ENCODE results near the gene DGCR2.
"Not testable (repeated sequence)": the region's sequence is repeated elsewhere in the genome, so short reads cannot be mapped to it uniquely, and the experiment has no call there.

Gene DGCR2

DNA sequence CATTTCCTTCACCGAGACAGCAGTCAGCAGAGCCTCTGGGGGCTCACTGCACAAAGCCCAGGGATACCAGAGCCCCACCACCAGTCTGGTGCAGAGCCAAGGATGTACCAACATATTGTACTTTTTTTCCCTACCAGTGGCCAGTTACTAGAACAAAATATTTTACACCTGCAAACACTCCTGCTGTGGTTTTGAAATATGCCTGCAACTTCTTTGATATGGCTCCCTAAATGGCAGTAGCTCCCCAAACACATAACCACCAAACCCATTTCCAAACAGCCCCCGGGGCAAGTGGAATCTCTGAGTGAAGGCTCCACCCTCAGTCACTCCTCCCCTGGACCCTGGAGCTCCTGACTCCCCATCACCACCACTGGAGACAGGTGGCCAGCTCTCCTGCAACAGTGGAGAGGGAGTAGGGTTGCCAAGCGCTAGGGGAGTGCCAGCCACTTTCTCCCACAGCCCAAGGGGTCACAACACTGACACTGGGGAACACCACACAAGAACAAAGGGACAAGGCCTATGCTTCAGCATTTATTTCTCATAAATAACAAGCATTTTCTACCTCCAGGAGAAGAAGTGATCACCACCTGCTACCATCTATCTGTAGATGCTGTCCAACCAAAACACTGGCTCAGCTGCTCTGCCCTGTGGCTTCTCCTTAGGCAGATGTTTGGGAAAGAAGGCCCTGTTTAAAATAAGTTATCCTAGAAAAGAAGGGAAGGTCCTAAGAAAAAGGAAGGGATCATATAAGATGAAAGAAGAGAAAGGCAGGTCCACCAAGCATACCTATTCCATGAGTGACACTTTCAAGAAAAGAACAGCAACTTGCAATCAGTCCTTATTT is 15.1 kb downstream of the DGCR2 start:
- DNase-seq = no peak

DNA sequence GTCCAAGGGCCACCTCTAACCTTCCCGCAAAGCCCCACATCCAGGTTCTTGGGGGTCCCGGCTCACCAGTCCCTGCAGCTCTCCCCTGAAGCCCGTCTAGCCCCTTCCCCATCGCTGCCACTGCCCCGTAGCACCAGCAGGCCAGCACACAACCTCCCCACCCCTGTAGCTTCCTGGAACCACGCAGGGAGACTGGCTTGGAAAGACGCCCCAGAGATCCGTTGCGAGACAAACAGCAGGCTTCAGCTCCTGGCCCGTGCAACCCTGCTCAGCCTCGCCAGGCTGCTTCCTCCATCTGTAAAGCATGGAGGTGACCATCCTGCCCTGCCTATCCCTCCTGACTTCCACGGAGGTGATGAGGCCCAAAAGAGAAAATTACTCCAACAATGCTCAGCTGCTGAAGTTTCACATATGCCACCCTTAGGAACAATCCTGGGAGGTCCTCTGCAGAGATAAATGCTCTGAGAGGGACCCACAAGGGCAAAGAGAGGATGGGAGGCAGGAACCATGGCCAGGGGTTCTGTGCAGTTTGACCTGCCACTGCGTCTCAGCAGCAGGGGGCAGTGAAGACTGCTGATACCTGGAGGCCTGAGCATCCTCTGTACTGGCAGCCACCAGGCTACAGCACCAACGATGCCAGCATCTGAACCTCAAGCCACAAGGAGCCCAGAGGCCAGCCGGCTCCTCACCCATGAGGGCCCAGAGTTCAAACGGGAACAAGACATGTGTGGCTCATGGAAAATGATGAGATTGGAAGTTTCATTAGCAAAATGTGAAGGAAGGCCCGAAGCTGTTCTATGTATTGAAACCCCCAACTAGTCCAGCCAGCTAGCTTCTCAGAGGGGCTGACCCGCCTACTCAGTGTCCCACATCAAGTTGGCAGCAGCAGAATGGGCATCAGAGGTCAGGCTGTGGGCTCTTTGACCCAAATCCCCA is 16.1 kb downstream of the DGCR2 start:
- peak; percentile 56 to 62 for DNase-seq

DNA sequence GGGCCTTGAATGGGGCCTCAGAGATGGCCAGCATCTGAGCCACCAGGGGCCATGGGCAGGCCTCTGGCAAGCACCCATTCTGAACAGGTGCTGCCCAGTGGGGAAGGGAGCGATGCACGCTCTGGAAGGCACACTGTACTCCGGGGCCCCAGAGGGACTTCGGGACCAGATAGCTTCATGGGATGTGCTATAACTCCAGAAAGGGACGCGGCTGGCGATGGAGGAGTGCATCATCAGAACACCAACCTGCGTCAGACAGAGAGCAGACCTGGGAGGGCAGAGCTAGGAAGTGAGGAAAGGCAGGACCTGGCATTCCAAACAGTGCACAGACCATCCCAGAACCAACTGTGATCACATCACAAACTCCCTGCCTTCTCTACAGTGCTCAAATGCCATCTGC is 16.8 kb downstream of the DGCR2 start:
- DNase-seq = no peak

DNA sequence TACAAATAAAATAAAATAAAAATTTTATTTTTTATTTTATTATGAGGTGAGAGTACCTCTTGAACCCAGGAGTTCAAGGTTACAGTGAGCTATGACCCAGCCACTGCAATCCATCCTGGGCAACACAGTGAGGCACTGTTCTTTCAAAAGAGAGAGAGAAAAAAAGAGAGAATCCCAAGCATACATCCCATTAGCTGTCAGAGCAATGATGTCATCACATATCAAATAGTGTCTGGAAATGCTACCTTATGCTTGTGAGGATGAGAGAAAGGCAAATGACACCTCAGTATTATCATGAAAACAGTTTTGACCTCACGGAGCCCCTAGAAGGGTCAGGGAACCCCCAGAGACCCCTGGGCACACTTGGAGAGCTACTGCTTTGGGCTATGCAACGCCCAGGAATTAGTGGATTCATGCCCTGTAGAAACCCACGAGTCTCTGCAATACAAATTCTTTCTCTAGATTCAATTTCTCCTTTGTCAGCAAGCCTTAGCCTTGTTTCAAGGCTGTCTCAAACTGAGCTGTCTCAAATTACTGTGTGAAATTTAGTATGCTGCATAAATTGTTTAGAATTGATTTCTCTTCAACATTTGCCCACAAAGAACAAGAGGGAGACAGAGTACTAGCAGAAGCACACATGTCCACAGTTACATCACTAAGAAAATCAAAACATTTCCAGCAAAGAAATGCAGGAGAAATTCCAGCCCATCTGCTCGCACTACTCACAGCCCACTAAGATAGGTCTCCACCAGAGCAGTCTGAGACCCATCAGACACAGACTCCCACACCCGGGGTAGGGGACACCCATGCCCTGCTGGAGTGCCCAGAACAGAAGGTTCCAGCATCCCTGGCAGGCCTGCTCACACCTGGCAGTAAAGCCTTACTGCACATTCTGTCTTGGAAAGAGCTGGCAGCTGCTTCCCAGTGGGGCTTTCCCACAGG is 18.1 kb downstream of the DGCR2 start:
- no peak for DNase-seq

DNA sequence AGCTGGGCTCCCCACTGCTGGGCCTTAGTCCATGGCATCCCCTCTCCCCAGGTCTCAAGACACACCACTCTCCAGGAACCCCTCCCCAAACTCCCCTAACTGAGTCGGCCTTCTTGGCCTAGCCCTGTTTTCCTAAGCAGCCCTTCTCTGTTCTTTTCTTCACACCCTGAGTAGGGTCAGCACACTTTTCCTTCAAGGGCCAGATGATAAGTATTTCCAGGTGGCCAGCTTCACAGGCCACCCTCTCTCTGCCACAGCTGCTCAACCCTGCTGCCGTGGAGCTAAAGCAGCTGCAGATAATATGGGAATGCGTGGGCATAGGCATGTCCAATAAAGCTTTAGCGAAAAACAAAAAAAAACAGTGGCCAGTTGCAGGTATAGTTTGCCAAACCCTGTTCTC is 24.1 kb downstream of the DGCR2 start:
- DNase-seq = no peak

DNA sequence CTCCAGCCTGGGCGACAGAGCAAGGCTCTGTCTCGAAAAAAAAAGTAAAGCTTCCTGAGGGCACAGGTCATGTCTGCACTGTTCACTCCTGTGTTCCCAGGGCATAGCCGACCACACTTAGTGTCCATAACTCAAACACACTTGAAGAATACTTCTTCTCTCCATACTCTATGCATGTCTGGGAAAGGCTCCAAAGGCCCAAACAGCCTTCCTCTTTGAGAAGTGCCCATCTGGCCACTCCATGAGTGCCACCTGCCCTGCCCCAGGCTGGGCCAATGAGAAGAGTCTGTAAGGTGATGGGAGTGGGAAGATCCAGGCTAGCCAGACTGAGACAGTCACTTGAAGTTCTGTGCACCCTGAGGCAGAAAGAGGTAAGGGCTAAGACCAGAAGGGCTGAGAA is 24.7 kb downstream of the DGCR2 start:
- DNase-seq = no peak

DNA sequence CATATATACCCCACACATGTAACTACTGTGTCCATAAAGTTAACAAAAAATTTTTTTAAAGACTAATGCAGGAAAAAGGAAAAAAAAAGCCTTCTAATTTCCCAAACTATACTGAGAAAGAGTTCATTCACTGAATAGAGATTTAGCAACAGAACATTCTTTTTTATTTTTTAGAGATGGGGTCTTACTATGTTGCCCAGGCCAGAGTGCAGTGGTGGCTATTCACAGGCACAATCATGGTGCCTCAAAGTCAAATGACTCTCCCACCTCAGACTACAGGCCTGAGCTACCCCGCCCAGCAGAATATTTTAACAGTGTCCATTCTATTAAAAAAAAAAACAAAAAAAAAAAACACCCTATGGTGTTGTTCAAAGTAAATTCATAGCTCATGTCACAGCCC is 25.7 kb downstream of the DGCR2 start:
- no peak for DNase-seq

DNA sequence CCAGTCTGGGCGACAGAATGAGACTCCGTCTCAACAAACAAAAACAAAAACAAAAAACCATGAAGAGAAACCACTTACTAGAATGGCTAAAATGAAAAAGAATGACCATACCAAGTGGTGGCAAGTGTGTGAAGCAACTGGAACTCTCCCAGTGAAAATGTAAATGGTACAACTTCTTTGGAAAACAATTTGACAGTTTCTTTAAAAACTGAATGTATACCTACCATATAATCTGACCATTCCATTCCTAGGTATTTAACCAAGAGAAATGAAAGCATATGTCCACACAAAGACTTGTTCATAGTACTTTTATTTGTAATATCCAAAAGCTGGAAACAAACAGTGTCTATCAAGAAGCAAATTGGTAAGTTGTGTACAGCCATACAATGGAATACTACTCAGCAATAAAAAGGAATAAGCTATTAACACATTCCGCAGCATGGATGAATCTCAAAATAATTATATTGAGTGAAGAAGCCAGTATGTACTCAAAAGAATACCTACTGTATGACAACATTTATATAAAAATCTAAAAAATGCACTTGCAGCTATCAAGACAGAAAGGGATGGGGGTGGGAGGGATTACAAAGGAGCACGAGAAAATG is 27.7 kb downstream of the DGCR2 start:
- no peak for DNase-seq

DNA sequence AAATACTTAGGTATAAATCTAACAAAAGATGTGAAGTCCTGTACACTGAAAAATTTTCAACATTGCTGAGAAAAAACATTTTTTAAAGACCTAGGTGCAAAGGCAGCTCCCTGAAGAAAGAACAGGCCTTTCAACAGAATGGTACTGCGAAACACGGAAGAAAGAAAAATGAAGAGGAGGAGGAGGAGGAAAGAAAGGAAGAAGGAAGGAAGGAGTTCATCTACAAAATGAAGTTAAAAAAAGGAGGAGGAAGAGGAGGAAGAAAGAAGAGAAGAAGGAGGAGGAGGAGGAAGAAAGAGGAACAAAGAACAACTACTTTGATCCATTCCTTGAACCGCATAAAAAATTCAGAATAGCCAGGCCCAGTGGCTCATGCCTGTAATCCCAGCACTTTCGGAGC is 29.5 kb downstream of the DGCR2 start:
- DNase-seq = no peak

DNA sequence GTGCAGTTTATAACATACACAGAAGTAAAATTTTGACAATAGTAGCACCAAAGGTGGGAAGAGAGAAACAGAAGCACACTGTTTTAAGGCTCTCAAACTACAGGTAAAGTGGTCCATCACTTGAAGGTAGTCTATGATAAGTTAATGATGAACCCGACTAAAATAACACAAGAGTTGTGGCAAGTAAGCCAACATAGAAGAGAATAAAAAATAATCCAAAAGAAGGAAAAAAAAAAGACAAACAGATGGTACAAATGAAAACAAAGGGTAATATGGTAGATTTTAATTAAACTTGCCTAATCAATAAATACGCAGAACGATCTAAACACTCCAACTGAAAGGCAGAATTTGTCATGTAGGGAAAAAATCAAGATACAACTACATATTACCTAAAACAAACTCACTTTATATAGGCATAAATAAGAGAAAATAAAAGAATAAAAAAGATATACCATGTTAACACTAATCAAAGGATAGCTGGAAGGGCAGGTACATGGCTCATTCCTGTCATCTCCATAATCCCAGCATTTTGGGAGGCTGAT is 31.6 kb downstream of the DGCR2 start:
- DNase-seq = no peak

DNA sequence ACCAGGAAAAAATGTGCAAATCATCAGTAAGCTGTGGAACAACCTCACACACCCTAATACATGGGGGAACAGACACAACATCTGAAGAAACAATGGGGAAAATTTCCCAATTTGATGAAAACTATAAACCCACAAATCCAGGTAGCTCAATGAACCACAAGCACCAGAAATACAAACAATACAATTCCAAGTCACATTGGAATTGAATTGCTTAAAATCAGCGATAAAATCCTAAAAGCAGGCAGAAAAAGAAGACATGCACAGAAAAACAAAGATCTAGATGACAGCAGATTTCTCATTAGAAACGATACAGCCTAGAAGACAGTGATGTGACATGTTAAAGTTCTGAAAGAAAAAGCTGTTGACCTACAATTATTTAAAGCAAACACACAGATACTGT is 32.0 kb downstream of the DGCR2 start:
- DNase-seq = no peak

DNA sequence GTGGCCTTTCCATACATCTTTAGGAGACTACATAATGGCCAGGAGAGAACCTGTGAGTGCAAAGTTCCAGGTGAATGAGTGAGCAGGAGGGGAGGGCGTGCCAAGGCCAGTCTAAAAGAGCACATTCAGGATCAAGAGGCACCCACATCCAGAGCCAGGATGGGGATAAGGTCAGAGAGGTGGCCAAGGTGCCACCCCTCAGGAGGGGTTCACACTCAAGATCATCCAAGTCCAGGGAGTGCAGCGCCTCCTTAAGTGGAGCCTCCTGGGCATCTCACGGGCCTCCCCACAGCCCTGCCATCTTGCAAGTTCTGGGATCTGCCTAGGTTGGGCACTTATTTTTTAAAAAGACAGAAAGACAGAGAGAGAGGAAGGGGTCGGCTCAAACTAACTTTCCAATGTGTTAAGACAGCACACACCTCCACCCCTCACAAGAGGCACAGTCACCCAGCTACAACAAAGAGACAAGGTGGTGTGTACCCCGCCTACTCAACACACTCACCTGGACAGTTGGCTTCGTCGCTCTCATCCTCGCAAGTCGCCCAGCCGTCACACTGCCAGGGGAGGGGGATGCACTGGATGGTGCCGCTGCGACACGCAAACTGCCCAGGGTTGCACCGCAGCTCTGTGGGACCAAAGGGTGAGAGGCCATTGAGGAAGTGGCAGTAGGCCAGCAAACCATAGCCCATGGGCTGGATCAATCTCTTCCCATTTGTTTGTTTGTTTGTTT is 33.2 kb downstream of the DGCR2 start:
- no peak for DNase-seq

DNA sequence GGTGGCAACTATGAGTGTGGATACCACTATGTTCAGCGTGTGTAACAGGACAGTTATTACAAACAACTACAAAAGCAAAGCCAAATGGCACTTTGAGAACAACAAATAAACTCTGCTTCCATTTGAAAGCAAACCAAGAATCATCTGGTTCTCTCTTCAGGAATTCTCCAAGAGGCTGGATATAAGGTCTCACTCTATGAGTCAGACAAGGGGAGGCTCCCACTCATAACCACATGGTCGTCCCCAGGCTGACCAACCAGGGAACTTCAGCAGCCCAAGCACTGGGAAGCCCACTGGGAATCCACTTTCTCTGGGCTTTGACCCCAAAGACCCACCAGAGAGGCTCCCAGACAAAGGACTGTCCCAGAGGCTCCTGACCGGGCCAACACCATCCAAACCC is 35.3 kb downstream of the DGCR2 start:
- no peak for DNase-seq

DNA sequence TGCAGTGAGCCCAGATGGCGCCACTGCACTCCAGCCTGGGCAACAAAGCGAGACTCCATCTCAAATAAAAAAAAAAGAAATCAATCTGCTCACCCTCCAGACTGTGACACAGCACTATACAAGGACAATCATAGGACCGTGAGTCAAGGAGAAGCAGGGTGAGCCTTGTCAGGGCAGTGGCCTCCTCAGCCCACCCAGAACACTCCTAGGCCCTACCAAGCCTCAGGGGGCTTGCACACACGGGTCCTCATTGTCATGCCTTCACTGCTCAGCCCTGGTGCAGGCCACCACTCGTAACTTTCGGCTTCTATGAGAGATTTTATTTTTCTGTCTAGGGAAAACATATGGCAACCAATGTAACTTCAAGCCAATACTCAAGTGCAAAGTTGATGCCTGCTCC is 35.8 kb downstream of the DGCR2 start:
- DNase-seq = no peak

DNA sequence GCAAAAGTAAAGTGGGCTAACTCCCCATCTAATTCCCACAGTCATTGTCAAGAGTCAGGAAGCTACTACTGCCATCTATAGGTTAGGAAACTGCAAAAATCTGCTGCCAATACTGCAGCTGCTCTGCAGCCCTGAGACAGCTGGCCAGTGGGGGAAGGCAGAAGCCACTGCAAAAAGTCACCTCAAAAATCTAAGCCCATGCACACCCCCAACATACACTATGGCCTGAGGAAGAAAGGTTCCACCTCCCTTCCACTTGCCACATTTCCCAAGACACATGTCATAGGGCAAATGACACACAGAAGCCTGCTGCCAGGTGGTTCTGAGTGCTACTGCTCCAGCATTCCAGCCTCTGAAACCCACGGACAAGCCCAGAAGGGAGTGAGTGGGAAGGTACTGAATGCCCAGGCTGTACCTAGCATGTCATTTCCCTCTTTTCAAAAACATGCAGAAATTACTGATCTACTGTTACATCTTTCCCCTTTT is 36.9 kb downstream of the DGCR2 start:
- DNase-seq = no peak

DNA sequence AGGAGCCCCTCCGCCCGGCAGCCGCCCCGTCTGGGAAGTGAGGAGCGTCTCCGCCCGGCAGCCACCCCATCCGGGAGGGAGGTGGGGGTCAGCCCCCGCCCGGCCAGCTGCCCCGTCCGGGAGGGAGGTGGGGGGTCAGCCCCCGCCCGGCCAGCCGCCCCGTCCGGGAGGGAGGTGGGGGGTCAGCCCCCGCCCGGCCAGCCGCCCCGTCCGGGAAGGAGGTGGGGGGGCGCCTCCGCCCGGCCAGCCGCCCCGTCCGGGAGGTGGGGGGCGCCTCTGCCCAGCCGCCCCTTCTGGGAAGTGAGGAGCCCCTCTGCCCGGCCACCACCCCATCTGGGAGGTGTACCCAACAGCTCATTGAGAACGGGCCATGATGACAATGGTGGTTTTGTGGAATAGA is 37.6 kb downstream of the DGCR2 start:
- not testable (repeated sequence) for DNase-seq

DNA sequence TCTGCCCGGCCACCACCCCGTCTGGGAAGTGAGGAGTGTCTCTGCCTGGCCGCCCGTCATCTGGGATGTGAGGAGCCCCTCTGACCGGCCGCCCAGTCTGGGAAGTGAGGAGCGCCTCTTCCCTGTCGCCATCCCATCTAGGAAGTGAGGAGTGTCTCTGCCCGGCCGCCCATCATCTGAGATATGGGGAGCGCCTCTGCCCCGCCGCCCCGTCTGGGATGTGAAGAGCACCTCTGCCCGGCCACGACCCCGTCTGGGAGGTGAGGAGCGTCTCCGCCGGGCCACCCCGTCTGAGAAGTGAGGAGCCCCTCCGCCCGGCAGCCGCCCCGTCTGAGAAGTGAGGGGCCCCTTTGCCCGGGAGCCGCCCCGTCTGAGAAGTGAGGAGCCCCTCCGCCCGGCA is 38.1 kb downstream of the DGCR2 start:
- DNase-seq = not testable (repeated sequence)

DNA sequence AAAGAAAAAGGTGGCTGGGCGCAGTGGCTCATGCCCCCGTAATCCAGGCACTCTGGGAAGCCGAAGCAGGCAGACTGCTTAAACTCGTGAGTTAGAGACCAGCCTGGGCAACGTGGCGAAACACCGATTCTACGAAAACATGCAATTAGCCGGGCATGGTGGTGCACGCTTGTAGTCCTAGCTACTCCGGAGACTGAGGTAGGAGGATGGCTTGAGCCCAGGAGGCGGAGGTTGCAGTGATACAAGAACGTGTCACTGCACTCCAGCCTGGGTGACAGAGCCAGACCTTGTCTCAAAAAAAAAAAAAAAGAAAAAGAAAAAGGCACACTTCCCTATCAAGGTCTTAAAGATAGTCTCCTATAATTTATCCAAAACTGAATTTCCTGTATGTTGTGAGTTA is 39.4 kb downstream of the DGCR2 start:
- DNase-seq = no peak

DNA sequence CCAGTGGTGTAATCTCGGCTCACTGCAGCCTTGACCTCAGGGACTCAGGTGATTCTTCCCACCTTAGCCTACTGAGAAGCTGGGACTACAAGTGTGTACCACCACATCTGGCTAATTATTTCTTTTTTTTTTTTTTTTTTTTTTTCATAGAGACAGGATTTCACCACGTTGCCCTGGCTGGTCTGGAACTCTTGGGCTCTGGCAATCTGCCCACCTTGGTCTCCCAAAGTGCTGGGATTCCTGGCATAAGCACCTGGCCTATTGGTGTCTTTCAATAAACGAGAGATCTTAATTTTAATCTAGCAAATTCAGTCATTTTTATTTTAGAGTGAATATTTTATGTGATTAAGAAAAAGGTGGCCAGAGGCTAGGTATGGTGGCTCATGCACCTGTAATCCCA is 40.1 kb downstream of the DGCR2 start:
- no peak for DNase-seq

DNA sequence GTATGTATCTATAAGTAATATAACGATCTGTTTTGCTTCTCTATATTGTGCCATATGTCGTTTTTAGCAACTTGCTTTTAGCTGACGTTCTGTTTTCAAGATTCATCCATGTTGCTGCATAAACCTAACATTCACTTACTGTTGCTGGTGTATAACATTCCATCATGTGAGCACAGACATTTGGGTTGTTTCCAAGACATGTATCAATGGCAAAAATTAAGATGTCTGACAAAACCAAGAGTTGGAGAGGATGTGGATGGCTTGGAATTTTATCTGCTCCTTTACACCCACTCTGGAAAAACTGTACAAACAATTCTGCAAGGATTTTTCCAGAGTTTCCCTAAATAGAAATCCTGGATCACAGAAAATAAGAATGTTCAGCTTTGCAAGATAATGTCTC is 40.9 kb downstream of the DGCR2 start:
- DNase-seq = no peak

DNA sequence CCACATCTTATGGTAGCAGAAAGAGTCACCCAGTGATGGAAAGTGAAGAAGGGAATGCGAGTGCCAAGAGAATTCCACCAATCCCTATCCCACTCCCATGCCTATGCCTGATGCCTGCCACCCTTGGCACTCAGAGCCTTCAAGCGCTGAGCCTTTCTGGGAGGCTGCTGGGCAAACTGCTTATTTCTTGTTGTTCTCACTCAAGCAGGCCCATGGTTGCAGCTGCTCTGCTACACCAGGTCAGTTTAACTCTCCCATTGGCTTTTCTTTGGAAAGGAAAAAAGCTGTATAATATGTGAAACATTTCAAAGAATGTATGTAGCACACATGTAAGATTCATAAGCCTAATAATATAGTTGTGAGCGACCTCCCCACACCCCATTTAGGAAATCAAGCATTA is 41.4 kb downstream of the DGCR2 start:
- no peak for DNase-seq
